ENCODE measurements around the gene SLC30A2. TPM values are rescaled to one million over a fixed set of nuclear protein-coding genes. Genes with fewer than 3 reads are reported as not detected.

SLC30A2 gene
- total and polyA plus RNA-seq, 2 experiments from 2014 or later: 1.3 to 1.8 TPM

DNA sequence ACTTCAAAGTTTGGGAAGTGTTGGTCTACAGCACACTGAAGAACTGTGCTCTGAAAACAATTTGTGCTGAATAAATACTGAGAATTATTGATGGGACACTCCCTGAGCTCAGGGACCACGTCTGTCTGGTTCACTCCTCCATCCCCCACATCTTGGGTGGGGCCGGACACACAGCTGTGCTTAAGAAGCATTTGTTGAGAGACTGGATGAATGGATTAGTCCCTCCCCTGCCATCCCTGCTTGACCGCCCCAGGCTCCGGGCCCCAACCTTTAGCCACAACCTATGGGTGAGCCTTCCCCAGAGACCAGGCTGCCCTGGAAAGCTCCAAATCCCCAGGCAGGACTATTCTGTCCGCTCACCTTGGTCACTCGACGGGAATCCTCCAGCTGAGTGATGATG lies 14.0 kb upstream of the SLC30A2 start:
- DNase-seq (ENCODE audit: low read depth in 1 of 2, low spot score in 1 of 2): no peak
- Histone ChIP-seq H3K9me3 (ENCODE audit: low read depth) (no peaks in the 10 kb centered on the region), H3K27me3 (no peaks in the 10 kb centered on the region), H3K4me1 (ENCODE audit: low read depth) (peaks cover 6% of the 10 kb centered on the region), H3K36me3 (peaks cover 49% of the 10 kb centered on the region), H3K4me3 (no peak overlapping the region), H3K27ac (no peak overlapping the region)
- TF ChIP-seq, protein P1, sequence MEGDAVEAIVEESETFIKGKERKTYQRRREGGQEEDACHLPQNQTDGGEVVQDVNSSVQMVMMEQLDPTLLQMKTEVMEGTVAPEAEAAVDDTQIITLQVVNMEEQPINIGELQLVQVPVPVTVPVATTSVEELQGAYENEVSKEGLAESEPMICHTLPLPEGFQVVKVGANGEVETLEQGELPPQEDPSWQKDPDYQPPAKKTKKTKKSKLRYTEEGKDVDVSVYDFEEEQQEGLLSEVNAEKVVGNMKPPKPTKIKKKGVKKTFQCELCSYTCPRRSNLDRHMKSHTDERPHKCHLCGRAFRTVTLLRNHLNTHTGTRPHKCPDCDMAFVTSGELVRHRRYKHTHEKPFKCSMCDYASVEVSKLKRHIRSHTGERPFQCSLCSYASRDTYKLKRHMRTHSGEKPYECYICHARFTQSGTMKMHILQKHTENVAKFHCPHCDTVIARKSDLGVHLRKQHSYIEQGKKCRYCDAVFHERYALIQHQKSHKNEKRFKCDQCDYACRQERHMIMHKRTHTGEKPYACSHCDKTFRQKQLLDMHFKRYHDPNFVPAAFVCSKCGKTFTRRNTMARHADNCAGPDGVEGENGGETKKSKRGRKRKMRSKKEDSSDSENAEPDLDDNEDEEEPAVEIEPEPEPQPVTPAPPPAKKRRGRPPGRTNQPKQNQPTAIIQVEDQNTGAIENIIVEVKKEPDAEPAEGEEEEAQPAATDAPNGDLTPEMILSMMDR (IDR thresholded peaks at IDR 0.05; ENCODE audit: low read depth, low read length): no peak

DNA sequence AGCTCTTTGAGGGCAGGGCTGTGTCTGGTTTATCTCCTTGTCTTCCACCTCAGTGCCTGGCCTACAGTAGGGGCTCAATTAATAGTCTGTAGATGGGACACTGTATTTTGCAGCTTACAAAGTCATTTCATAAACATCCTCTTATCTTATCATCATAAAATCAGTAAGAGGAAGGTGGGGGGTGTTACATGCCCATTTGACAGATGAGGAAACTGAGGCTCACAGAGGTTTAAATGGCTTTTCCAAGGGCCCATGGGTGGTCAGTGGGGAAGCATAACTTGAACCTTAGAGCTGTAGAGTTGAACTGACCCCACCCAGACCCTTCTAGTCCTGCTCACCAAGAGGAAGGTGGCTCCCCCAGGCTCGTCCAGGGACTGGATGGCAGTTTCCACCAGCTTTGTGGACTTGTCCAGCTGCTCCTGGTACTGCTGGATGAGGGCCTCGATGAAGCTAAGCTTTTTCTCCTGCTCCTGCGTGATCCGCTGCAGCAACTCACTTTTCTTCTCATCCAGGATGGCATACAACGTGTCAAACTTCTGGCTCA lies 12.2 kb upstream of the SLC30A2 start:
- DNase-seq (ENCODE audit: low read depth in 1 of 2, low spot score in 1 of 2): no peak
- H3K36me3 ChIP-seq: peaks cover 57% of the 10 kb centered on the region

DNA sequence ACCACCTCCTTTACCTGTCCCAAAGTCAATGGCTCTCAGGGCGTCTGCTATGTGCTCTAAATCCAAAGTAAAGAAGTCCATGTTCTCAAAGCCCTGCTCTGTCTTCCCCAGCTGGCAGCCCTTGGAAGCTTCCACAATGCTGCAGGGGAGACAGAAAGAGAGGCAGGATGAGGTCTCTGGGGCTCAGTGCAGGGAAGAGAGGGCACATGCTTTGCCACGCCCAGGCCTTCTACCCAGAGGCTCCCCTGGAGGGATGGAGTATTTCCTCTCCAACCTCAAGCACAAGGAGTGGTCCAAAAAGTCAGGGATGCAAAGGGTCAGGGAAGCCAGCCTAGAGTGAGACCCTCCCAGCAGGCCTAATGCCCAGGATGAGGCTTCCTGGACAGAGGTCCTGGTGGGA lies 11.3 kb upstream of the SLC30A2 start:
- Histone ChIP-seq H3K9me3 (ENCODE audit: low read depth) (no peaks in the 10 kb centered on the region), H3K4me3 (no peak overlapping the region), H3K4me1 (ENCODE audit: low read depth) (no peaks in the 10 kb centered on the region), H3K36me3 (peaks cover 62% of the 10 kb centered on the region), H3K27ac (no peak overlapping the region), H3K27me3 (no peaks in the 10 kb centered on the region)
- DNase-seq (ENCODE audit: low read depth in 1 of 2, low spot score in 1 of 2): no peak
- TF ChIP-seq, protein P1 (IDR thresholded peaks at IDR 0.05; ENCODE audit: low read depth, low read length): no peak

More for the DNA sequence above, 12.2 kb upstream of the SLC30A2 start:
- H3K27me3 ChIP-seq: no peaks in the 10 kb centered on the region
- H3K9me3 ChIP-seq (ENCODE audit: low read depth): no peaks in the 10 kb centered on the region
- peaks cover 3% of the 10 kb centered on the region for H3K4me1 ChIP-seq (ENCODE audit: low read depth)
- H3K27ac ChIP-seq: no peak overlapping the region
- TF ChIP-seq, protein P1 (IDR thresholded peaks at IDR 0.05; ENCODE audit: low read depth, low read length): no peak
- no peak overlapping the region for H3K4me3 ChIP-seq

DNA sequence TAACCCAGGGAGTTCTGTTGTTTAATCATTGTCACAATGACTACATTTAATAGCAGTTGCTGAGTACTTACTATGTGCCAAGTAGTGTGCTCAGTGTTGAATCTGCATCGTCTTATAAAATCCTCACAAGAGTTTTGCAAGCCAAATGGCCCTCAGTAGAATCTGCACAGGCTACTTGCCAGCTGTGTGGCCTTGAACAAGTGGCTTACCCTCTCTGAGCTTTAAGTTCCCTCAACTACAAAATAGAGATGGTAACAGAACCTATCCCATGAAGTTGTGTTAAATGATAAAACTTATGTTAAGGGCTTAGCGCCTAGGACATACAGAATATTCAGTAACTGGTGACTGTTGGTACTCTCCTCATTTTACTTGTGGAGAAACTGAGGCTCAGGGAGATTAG lies 9.1 kb upstream of the SLC30A2 start:
- TF ChIP-seq, protein P1 (IDR thresholded peaks at IDR 0.05; ENCODE audit: low read depth, low read length): no peak

DNA sequence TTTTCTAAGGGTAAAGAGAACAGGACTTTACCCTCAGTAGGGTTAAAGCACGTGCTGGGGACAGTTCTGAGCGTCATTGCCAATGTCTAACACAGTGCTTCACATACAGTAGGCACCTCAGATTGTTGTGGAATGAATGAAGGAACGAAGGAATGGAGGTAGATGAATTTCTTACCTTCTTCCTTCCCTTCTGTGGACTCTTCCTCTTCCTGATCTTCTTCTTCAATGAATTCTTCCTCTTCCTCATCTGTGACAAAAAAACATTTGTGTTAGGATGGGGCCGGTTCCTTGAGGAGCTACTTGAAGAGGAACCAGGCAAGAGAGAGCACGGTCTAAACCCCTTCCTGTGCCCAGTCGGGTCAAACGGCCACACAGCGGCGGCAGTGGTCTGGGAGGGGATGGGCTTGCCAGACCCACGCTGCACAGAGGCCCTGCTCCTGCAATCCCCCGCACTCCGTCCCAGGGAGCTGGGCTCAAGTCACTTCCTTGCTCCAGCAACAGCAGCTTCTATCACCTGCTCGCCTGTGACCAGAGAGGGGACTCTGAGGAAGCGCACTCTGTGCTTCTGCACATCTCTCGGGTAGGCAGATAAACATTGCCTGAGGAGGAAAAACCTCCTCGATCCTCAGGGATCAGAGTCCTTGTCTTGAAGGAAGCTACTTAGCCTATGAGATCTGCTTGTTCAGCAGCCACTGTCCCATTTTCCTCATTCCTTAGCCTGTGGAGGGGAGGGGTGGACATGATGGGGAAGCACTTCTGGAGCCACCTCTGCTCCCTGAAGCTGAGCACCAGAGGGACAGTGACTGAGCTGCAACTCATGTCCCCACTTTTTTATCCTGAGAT lies 8.0 kb upstream of the SLC30A2 start:
- DNase-seq (ENCODE audit: low read depth in 1 of 2, low spot score in 1 of 2): no peak
- Histone ChIP-seq H3K27me3 (peaks cover 8% of the 10 kb centered on the region), H3K4me3 (no peak overlapping the region), H3K9me3 (ENCODE audit: low read depth) (no peaks in the 10 kb centered on the region), H3K27ac (no peak overlapping the region), H3K36me3 (peaks cover 48% of the 10 kb centered on the region), H3K4me1 (ENCODE audit: low read depth) (no peaks in the 10 kb centered on the region)
- TF ChIP-seq, protein P1 (IDR thresholded peaks at IDR 0.05; ENCODE audit: low read depth, low read length): no peak

More for the DNA sequence above, 9.1 kb upstream of the SLC30A2 start:
- no peak overlapping the region for H3K4me3 ChIP-seq
- no peaks in the 10 kb centered on the region for H3K4me1 ChIP-seq (ENCODE audit: low read depth)
- no peak overlapping the region for H3K27ac ChIP-seq
- no peaks in the 10 kb centered on the region for H3K9me3 ChIP-seq (ENCODE audit: low read depth)
- no peak for DNase-seq (ENCODE audit: low read depth in 1 of 2, low spot score in 1 of 2)
- no peaks in the 10 kb centered on the region for H3K27me3 ChIP-seq
- peaks cover 54% of the 10 kb centered on the region for H3K36me3 ChIP-seq

Data from cardiac muscle cell (in vitro differentiated cells and primary cell).